Measurements from ENCODE around the gene RTRAF.

DNA sequence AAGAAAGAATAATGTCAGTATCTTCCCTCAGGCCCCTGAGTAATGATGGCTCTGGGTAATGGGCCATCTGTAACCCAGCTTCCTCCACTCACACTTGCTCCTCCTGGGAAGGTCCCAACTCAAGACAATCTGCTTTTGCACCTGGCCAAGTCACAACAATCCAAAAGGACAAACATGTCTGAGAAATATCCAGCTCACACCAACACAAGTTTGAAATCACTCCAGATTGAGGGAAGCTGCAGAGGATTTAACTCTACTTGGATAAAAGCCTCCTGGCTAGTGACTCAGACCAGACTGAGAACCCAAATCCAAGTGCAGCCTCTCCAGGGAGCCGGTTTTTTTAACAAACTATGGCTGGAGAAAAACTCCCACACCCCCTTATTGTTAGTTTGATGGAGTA, 34.2 kb downstream of the RTRAF start:
- TF ChIP-seq CTCF (conservative IDR thresholded peaks at IDR 0.05 in 1 of 2, IDR thresholded peaks at IDR 0.05 in 1 of 2; ENCODE audit: extremely low read depth in 1 of 2, insufficient read depth in 1 of 2, low read depth in 1 of 2, low read length in 2 of 2): no peak
- no peak for TF ChIP-seq EZH2 (IDR thresholded peaks at IDR 0.05; ENCODE audit: borderline replicate concordance, low read length)
